DMS79 (cell line): ENCODE measurements around the gene PRDM10.
A peak's percentile ranks its signal among the peaks of the same experiment; 100 is the strongest.
"Not testable (repeated sequence)": the region's sequence is repeated elsewhere in the genome, so short reads cannot be mapped to it uniquely, and the experiment has no call there.

Experiments used
- DNase-seq: peaks from one replicate; lab custom pipeline; 2025; lab: John Stamatoyannopoulos, UW

PRDM10 gene

GRCh38 chr11:130002352-130002845, at the start of gene PRDM10:
Gene PRDM10 (minus strand): TSS chr11:130002835. CDS start chr11:129960964, 41,871 bp downstream.
- DNase-seq, result peak; percentile 95

- DNase-seq, result no peak
Measured at GRCh38 chr11:130051082-130051481, 48.4 kb upstream of the PRDM10 start.

- DNase-seq, result no peak
Measured at GRCh38 chr11:130050257-130050656, 47.6 kb upstream of the PRDM10 start.

GRCh38 chr11:130049328-130049771, 46.7 kb upstream of the PRDM10 start:
- no peak for DNase-seq

- no peak for DNase-seq
Measured at GRCh38 chr11:130047141-130047540, 44.5 kb upstream of the PRDM10 start.

- no peak for DNase-seq
Measured at GRCh38 chr11:130043575-130043974, 40.9 kb upstream of the PRDM10 start.

GRCh38 chr11:130042093-130042591, 39.5 kb upstream of the PRDM10 start:
- no peak for DNase-seq

GRCh38 chr11:130040281-130040940, 37.8 kb upstream of the PRDM10 start:
- DNase-seq, result no peak

- DNase-seq, result no peak
Measured at GRCh38 chr11:130037881-130038585, 35.4 kb upstream of the PRDM10 start.

GRCh38 chr11:130037058-130037457, 34.4 kb upstream of the PRDM10 start:
- DNase-seq, result no peak

GRCh38 chr11:130034236-130034635, 31.6 kb upstream of the PRDM10 start:
- no peak for DNase-seq

- DNase-seq, result no peak
Measured at GRCh38 chr11:130032931-130033330, 30.3 kb upstream of the PRDM10 start.

- no peak for DNase-seq
Measured at GRCh38 chr11:130031945-130032344, 29.3 kb upstream of the PRDM10 start.

GRCh38 chr11:130031056-130031455, 28.4 kb upstream of the PRDM10 start:
- DNase-seq, result no peak

GRCh38 chr11:130029137-130029536, 26.5 kb upstream of the PRDM10 start:
- no peak for DNase-seq

- DNase-seq, result no peak
Measured at GRCh38 chr11:130025371-130025770, 22.7 kb upstream of the PRDM10 start.

- DNase-seq, result no peak
Measured at GRCh38 chr11:130024361-130024760, 21.7 kb upstream of the PRDM10 start.

- DNase-seq, result no peak
Measured at GRCh38 chr11:130023204-130023603, 20.6 kb upstream of the PRDM10 start.

GRCh38 chr11:130022799-130023198, 20.2 kb upstream of the PRDM10 start:
- no peak for DNase-seq

- not testable (repeated sequence) for DNase-seq
Measured at GRCh38 chr11:130021606-130022005, 19.0 kb upstream of the PRDM10 start.

GRCh38 chr11:130020323-130020722, 17.7 kb upstream of the PRDM10 start:
- no peak for DNase-seq

GRCh38 chr11:130015846-130016245, 13.2 kb upstream of the PRDM10 start:
- not testable (repeated sequence) for DNase-seq

GRCh38 chr11:130008326-130008725, 5.7 kb upstream of the PRDM10 start:
- DNase-seq, result no peak
